Measurements from ENCODE around the gene LRP6. TPM values are rescaled to one million over a fixed set of nuclear protein-coding genes. Genes with fewer than 3 reads are reported as not detected.

The LRP6 gene
- total and polyA plus RNA-seq, 2 of the 8 experiments (the other 6 are each of a cell fraction or from before 2014, with no cell fraction given) = 53.6 to 73.2 TPM

DNA sequence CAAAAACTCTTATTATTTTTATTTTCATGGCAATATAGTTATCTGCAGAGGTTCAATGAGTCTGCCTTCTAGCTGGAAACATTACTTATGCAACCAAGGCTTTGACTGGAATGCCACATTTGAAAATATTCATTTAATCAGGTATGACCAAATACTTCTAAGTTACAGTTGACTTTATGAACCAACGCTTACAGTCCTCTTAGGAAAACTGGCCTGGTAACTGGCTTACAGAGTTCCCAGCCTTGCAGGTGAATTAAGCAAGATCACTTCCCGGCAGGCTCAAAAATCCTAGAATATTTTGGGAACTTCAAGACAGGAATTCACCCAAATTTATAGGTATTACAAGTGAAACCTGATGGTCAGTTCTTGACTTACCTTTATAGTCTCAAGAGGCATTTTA is 12.3 kb downstream of the LRP6 start (continued):
- no peak for TF ChIP-seq SP1 (IDR thresholded peaks at IDR 0.05; ENCODE audit: low read depth, low read length)
- TF ChIP-seq JUN (IDR thresholded peaks at IDR 0.05; ENCODE audit: low read depth, low read length) = no peak
- TF ChIP-seq HDAC2 (IDR thresholded peaks at IDR 0.05; ENCODE audit: borderline replicate concordance in 1 of 2, low read depth in 2 of 2, low read length in 2 of 2) = no peak
- no peak for TF ChIP-seq CHD1 (IDR thresholded peaks at IDR 0.05; ENCODE audit: low read depth, low read length)
- TF ChIP-seq GTF2F1 (IDR thresholded peaks at IDR 0.05; ENCODE audit: borderline replicate concordance, low read depth, low read length) = no peak
- TF ChIP-seq, protein P1, sequence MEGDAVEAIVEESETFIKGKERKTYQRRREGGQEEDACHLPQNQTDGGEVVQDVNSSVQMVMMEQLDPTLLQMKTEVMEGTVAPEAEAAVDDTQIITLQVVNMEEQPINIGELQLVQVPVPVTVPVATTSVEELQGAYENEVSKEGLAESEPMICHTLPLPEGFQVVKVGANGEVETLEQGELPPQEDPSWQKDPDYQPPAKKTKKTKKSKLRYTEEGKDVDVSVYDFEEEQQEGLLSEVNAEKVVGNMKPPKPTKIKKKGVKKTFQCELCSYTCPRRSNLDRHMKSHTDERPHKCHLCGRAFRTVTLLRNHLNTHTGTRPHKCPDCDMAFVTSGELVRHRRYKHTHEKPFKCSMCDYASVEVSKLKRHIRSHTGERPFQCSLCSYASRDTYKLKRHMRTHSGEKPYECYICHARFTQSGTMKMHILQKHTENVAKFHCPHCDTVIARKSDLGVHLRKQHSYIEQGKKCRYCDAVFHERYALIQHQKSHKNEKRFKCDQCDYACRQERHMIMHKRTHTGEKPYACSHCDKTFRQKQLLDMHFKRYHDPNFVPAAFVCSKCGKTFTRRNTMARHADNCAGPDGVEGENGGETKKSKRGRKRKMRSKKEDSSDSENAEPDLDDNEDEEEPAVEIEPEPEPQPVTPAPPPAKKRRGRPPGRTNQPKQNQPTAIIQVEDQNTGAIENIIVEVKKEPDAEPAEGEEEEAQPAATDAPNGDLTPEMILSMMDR (IDR thresholded peaks at IDR 0.05; ENCODE audit: control extremely low read depth in 1 of 3, insufficient read depth in 1 of 3, low read depth in 1 of 3, low read length in 3 of 3) = no peak

Measured in H1 (cell line).